Measurements from ENCODE around the gene PGAP3. TPM values are rescaled to one million over a fixed set of nuclear protein-coding genes. Genes with fewer than 3 reads are reported as not detected.
A peak's percentile ranks its signal among the peaks of the same experiment; 100 is the strongest.
"Not testable (repeated sequence)": the region's sequence is repeated elsewhere in the genome, so short reads cannot be mapped to it uniquely, and the experiment has no call there.

PGAP3 gene
- total RNA-seq, 2 donors from 2014 or later = 7.9 to 16.0 TPM

DNA sequence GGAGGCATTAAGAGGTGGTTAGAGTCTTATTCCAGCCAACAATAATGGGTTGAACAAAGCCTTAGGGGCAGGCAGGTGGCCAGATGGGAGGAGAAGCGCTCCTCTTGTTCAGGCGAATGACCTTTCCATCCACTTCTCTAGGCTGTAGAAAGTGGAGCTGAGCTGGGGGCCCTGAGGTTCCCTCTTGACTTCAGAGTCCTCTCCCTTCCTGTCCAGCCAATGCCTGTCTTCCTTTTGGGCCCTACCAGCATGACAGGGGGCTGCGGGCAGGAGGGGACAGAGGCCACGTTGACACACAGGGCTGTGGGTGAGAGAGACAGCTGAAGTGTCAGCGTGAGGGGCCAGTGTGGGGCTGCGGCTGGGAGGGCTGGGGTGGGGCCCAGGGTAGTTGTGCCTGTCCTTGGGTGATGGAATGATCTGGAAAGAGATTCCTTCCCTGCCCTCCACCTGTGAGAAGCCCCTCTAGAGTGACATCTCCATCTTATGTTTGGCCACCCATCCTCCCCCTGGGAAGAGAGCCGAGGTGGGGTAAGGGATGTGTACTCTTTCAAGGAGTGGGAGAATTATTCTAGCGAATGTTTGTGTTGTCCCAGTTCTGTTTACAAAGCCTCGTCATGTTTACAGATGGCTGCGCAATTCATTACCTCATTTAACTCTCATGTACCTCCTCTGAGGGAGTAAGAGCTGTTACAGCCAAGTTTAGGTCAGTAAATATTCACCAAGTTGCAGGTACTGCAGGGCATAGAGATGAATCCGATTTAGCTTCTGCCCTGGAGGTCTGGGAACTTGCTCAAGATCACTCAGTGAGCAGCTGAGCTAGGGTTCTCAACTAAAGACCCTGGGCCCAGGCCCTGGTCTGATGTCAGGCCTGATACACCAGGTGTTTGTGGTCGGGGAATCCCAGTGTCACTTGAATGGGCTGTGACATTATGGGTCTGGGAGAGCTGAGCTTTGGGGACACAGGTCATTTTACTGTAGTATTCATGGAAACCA is 15.3 kb upstream of the PGAP3 start:
- Mint-ChIP-seq H3K9me3 (no peaks in the 10 kb centered on the region), H3K27ac (peak overlapping the region in 1 of 2 donors; percentile 16), H3K36me3 (no peaks in the 10 kb centered on the region)
- DNase-seq (ENCODE audit: low spot score in 2 of 2) = no peak
- peak in 1 of 2 donors; percentile 43 for ATAC-seq

DNA sequence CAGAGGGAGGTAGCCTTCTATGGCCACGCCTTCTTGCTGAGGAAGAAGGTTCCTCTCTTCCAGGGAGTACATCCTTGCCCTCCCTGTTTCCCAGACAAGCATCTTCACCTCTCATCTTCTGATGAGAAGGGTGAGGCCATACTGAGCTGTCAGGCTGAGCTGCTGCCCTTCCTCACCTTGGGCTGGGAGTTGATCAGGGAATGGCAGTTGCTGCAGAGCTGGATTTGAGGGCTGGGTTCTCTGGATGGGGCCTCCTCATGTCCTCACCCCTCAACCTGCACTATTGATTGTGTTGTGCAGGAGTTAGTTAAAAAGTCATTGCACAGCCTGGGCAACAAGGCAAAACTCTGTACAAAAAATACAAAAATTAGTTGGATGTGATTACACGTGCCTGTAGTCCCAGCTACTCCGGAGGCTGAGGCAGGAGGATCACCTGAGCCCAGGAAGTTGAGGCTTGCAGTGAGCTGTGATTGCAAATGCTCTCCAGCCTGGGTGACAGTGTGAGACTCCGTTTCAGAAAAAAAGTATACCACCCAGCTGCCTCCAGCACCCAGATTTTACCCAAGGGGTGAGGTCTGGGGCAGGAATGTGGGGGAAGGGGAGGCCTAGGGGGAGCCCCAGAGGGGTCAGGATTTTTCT is 14.0 kb upstream of the PGAP3 start:
- ATAC-seq (no peak), DNase-seq (ENCODE audit: low spot score in 2 of 2) (no peak)
- Mint-ChIP-seq H3K36me3 (no peaks in the 10 kb centered on the region), H3K27ac (no peak overlapping the region), H3K9me3 (no peaks in the 10 kb centered on the region)

DNA sequence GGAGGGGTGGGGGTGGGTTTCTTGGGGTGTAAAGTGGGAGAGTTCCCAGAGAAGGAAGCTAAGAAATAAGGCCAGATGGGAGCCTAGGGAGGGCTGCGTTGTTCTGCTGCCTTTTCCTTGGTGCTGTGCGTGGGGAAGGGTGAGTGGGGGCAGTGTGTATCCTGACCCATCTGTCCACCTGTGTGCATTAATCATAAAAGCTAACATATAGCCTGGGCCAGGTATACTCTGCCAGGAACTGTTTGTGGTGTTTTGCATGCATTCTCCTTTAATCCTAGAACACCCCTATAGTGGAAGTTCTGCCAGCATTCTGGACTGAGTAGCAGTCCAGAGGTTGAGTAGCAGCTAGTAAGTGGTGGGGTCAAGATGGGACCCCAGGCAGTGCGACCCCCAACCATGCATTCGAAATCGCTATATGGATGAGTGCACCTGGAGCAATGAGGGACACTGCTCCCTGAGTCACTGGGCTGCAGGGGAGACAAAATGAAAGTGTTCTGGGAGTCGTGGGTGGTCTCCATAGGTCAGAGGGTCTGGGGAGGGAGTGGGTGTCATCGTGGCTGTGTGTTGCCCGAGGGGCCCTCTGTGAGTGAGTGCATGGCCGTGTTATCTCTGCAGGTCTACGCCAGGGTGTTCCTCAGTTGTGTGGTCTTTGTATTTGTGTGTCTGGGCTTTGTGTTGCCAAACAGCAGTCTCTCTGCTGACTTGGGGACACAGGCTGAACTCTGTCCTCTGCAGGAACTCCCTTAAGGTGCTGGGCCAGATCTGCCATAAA is 13.3 kb upstream of the PGAP3 start:
- no peak for ATAC-seq
- Mint-ChIP-seq H3K36me3 (no peaks in the 10 kb centered on the region), H3K9me3 (no peaks in the 10 kb centered on the region), H3K27ac (no peak overlapping the region)
- DNase-seq (ENCODE audit: low spot score in 2 of 2) = no peak

DNA sequence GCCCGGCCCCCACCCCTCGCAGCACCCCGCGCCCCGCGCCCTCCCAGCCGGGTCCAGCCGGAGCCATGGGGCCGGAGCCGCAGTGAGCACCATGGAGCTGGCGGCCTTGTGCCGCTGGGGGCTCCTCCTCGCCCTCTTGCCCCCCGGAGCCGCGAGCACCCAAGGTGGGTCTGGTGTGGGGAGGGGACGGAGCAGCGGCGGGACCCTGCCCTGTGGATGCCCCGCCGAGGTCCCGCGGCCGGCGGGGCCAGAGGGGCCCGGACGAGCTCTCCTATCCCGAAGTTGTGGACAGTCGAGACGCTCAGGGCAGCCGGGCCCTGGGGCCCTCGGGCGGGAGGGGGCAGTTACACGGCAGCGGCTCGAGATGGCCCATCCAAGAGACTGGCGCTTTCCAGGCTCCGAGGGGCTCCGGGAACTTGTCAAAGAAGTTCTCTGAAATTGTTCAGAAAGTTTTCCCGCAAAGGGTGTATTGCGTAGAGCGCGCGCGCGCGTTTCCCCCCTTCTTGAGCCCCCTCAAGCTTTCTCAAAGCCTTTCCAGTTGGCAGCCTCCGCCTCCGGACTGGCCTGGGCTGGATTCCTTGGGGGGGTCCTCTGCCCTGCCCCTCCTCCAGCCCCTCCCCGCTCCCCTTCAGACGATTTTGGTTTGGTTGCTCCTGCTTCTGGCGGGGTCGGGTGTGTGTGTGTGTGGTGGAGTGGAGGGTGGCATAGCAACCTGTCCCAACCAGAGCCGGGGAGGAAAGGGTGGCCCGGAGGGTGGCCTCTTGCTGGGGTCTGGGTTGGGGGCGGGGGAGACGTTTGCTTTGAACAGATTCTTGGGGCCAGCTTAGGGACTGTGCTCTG is 12.5 kb upstream of the PGAP3 start:
- ATAC-seq = no peak
- no peak for DNase-seq (ENCODE audit: low spot score in 2 of 2)
- Mint-ChIP-seq H3K27ac (no peak overlapping the region), H3K9me3 (no peaks in the 10 kb centered on the region), H3K36me3 (no peaks in the 10 kb centered on the region)

DNA sequence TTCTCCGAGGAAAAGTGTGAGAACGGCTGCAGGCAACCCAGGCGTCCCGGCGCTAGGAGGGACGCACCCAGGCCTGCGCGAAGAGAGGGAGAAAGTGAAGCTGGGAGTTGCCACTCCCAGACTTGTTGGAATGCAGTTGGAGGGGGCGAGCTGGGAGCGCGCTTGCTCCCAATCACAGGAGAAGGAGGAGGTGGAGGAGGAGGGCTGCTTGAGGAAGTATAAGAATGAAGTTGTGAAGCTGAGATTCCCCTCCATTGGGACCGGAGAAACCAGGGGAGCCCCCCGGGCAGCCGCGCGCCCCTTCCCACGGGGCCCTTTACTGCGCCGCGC is 11.9 kb upstream of the PGAP3 start, which contains the start of gene ERBB2:
ERBB2 (plus strand) TSS at position 247 of the 330 bp plus-strand sequence. CDS start 175 bp downstream, outside the sequence.
- ATAC-seq = no peak
- H3K36me3 Mint-ChIP-seq = no peaks in the 10 kb centered on the region
- no peak within 1 kb of the TSS for H3K27ac Mint-ChIP-seq
- no peak for DNase-seq (ENCODE audit: low spot score in 2 of 2)
- no peaks in the 10 kb centered on the region for H3K9me3 Mint-ChIP-seq

DNA sequence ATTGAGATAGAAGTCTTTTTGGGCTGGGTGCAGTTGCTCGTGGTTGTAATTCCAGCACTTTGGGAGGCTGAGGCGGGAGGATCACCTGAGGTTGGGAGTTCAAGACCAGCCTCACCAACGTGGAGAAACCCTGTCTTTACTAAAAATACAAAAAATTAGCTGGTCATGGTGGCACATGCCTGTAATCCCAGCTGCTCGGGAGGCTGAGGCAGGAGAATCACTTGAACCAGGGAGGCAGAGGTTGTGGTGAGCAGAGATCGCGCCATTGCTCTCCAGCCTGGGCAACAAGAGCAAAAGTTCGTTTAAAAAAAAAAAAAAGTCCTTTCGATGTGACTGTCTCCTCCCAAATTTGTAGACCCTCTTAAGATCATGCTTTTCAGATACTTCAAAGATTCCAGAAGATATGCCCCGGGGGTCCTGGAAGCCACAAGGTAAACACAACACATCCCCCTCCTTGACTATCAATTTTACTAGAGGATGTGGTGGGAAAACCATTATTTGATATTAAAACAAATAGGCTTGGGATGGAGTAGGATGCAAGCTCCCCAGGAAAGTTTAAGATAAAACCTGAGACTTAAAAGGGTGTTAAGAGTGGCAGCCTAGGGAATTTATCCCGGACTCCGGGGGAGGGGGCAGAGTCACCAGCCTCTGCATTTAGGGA is 11.4 kb upstream of the PGAP3 start:
- H3K27ac Mint-ChIP-seq; DNase-seq (ENCODE audit: low spot score in 2 of 2); ATAC-seq; H3K36me3 Mint-ChIP-seq; H3K9me3 Mint-ChIP-seq: not testable (repeated sequence)

DNA sequence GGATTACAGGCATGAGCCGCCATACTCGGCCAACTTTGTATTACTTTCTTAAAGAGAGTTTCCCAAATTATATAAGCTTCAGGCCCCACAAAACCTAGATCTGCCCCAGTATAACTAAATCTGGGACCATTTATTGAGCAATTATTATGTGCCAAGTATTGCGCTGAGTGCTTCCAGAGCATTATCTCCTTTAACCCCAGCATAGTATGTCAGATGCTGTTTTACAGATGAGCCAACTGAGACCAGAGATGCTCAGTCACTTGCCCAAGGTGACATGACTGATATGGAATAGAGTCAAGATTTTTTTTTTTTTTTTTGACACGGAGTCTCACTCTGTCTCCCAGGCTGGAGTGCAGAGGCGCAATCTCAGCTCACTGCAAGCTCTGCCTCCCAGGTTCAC is 10.1 kb upstream of the PGAP3 start:
- no peak overlapping the region for H3K27ac Mint-ChIP-seq
- ATAC-seq (no peak), DNase-seq (ENCODE audit: low spot score in 2 of 2) (no peak)
- no peaks in the 10 kb centered on the region for H3K36me3 Mint-ChIP-seq
- no peaks in the 10 kb centered on the region for H3K9me3 Mint-ChIP-seq

DNA sequence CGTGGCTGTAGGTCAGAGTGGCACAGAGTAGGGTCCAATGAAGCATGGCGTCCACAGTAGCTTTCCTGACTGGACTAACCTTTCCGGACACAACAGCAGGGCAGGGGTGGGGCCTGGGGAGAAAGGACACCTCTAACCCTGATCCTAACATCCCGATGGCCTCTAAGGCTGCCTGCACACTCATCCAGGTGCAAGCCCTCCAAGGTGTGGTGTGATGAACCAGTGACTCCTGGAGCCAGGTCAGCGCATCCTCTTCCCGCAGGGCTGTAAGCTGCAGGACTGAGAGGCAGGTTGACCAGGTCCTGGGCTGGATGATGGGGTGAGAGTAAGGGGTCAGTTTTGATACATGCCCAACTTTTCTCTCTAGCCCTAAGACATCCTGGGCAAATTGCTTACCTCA is 8.9 kb upstream of the PGAP3 start:
- no peak overlapping the region for H3K27ac Mint-ChIP-seq
- DNase-seq (ENCODE audit: low spot score in 2 of 2) = no peak
- ATAC-seq = no peak

DNA sequence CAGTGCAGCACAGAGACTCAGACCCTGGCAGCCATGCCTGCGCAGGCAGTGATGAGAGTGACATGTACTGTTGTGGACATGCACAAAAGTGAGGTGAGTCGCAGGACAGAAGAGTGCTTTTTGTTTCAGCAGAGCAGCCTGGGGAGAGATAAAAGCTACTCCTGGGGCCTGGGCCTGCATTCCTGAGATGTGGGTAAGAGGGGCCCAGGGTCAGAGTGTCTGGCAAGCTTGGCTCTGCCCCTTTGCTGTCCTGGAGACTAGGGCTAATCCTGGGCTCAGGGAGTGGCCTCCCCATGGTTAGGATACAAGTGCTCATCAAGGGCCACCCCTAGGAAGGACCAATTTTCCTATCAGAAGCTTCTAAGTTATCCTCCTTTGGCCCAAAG is 7.2 kb upstream of the PGAP3 start:
- ATAC-seq = no peak
- no peaks in the 10 kb centered on the region for H3K36me3 Mint-ChIP-seq
- DNase-seq (ENCODE audit: low spot score in 2 of 2) = no peak
- no peaks in the 10 kb centered on the region for H3K9me3 Mint-ChIP-seq
- no peak overlapping the region for H3K27ac Mint-ChIP-seq

More for the DNA sequence above, 8.9 kb upstream of the PGAP3 start:
- no peaks in the 10 kb centered on the region for H3K36me3 Mint-ChIP-seq
- no peaks in the 10 kb centered on the region for H3K9me3 Mint-ChIP-seq

DNA sequence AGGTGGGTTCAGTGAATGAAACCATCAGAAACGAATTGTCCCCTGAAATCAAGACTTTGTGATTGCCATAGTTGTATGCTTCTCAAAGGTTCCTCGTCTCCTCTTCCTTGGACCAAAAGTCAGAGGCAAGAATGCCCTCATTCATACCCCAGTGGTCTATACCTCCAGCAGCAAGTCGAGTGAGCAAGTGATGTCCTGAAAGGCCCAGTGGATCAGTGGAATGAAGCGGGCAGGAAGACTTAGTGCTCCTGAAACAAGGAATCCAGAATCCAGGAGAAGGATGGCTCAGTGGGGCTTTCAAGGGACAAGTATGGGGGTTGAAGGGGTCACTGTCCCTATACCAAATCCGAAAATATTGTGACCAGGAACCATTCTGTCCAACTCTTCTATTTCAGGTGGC is 6.7 kb upstream of the PGAP3 start:
- no peak for ATAC-seq
- no peak overlapping the region for H3K27ac Mint-ChIP-seq
- no peaks in the 10 kb centered on the region for H3K9me3 Mint-ChIP-seq
- no peaks in the 10 kb centered on the region for H3K36me3 Mint-ChIP-seq
- DNase-seq (ENCODE audit: low spot score in 2 of 2) = no peak

DNA sequence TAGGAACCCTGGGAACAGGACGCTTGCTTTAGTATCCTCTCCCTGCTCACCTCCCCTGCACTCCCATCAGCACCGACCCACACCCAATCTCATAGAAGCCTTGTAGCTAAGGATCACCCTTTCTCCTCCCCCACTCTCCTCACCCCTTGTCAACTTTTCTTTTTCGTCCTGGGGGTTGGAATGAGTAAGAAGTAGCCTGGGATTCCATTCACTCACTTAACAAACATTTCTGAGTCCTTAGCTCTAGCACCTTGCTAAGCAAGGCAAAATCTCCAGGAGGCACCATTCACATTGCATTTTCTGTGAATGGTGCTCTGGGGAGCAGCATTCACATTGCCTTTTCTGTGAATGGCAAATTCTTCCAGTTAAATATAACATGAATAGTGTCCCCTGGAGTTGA is 1.1 kb upstream of the PGAP3 start:
- Mint-ChIP-seq H3K9me3 (peaks cover 0 to 9% of the 10 kb centered on the region in 2 donors), H3K27ac (peak overlapping the region; percentile 92 to 98), H3K36me3 (peaks cover 14 to 15% of the 10 kb centered on the region in 2 donors)
- ATAC-seq (no peak), DNase-seq (ENCODE audit: low spot score in 2 of 2) (no peak)

DNA sequence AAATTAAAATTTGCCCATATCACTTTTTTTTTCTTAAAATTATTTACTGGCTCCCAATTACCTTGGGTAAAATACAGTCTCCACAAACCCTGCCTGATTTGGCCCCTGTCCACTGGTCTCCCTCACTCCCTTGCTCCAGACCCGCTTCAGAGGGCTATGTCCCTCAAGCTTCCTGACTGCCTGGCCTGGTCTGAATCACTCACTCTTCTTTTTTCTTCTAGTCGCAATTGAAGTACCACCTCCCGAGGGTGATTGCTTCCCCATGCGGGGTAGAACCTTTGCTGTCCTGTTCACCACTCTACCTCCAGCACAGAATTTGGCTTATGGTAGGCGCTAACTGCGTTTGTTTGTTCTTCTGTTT is 598 bp upstream of the PGAP3 start:
- H3K36me3 Mint-ChIP-seq = peaks cover 15% of the 10 kb centered on the region in 2 donors
- H3K9me3 Mint-ChIP-seq = peaks cover 0 to 9% of the 10 kb centered on the region in 2 donors
- ATAC-seq = peak in 1 of 2 donors; percentile 19
- DNase-seq (ENCODE audit: low spot score in 2 of 2) = no peak
- H3K27ac Mint-ChIP-seq = peak overlapping the region; percentile 92 to 98

DNA sequence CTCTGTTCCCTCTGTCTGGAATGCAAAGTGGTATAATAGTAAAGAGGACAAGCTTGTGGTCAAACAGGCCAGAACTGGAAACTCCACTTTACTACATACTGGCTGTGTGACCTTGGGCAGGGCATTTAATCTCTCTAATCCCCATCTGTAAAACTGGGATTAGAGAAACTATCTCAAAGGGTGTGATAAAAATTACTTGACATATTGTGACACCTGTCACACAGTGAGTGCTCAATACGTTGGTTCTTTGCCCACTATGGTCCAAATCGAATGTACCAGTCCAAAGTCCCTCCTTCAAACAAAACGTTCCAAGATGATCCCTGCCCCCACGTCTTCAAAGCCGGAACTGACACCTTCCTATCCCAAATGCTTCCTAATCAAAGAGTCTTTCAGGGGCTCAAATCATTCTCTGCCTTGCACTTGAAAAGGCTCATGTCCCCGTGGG is 734 bp downstream of the PGAP3 start:
- Mint-ChIP-seq H3K9me3 (peaks cover 0 to 9% of the 10 kb centered on the region in 2 donors), H3K36me3 (peaks cover 15 to 18% of the 10 kb centered on the region in 2 donors), H3K27ac (peak overlapping the region in 1 of 2 donors; percentile 92)
- ATAC-seq (no peak), DNase-seq (ENCODE audit: low spot score in 2 of 2) (no peak)

DNA sequence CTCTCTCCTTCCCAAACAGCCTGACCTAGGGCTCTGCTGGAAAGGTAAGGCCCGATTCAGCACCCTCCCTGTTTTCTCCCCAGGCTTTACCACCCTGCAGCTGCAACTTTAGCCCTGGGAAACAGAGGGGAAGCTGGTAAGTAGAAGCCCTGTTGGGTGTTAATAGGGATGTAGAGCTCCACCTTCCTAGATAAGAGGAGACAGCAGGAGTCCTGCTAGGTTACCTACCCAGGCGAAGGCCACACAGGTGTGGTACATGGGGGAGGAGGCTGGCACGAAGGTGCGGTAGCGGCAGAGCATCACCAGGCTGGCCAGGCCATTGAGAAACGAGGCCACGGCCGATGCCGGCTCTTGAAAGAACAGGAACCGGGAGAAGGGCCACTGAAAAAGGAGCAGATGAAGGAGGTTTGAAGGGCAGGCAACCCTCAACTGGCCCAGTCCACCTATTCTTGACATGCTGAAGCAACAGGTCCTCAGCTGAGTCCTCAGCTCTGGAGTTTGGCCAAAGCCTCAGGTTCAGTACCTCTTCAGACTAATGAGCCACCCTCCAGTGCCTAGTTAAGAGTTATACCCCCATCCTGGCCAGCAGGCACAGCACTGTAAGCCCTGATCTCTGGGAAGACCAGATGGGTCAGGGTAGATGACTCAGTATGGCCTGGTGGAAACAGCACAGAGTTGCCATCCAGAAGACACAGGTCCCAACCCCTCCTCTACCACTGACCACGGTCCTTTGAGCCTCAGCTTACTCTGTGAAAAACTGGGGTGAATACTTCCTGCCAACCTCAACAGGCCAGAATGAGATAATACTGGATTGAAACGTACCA is 3.3 kb downstream of the PGAP3 start:
- ATAC-seq = no peak
- no peak overlapping the region for H3K27ac Mint-ChIP-seq
- H3K36me3 Mint-ChIP-seq = peaks cover 15 to 18% of the 10 kb centered on the region in 2 donors
- peaks cover 0 to 9% of the 10 kb centered on the region in 2 donors for H3K9me3 Mint-ChIP-seq
- no peak for DNase-seq (ENCODE audit: low spot score in 2 of 2)

All from activated naive CD4-positive, alpha-beta T cell treated with anti-CD3 and anti-CD28 coated beads, Interleukin-2, amount 50 U/mL, for 72 hours (primary cell).